Measurements from ENCODE around the gene CLSTN2.

DNA sequence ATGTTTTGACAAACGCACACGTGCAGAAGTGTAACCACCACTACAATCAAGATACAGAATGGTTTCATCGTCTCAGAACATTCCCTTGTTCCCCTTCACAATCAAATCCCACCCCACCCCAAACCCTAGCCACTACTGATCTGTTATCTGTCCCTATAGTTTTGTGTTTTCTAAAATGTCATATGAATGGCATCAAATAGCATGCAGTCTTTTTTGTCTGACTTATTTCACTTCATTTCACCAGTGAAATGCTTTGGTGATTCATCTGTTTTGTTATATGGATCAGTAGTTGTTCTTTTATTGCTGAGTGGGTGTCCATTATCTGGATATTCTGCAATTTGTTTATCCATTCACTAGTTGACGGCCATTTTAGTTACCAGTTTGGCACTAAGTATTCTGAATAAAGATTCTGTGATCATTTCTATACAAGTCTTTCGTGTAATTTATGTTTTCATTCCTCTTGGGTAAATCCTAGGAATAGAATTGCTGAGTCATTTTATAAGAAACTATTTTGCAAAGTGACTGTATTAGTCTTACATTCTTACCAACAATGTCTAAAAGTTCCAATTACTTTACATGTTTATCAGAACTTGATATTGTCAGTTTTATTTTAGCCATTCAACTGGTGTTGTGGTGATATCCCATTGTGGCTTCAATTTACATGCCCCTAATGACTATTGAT lies 232.8 kb downstream of the CLSTN2 start:
- TF ChIP-seq POLR2AphosphoS5 (IDR thresholded peaks at IDR 0.05; ENCODE audit: low read depth, low read length) (no peak), POLR2A (IDR thresholded peaks at IDR 0.05; ENCODE audit: low read depth, low read length) (no peak), POU2F2 (IDR thresholded peaks at IDR 0.05; ENCODE audit: low read depth, low read length) (no peak), TAF1 (IDR thresholded peaks at IDR 0.05; ENCODE audit: low read depth, low read length) (no peak), SPI1 (IDR thresholded peaks at IDR 0.05; ENCODE audit: low read depth, low read length) (no peak), PAX5 (IDR thresholded peaks at IDR 0.05; ENCODE audit: insufficient read depth, low read length, severe bottlenecking) (no peak)
